ENCODE data around the gene RPA1. TPM values are rescaled to one million over a fixed set of nuclear protein-coding genes. Genes with fewer than 3 reads are reported as not detected.

RPA1 gene
- total RNA-seq, 2 experiments from 2014 or later, result 245 to 252 TPM

DNA sequence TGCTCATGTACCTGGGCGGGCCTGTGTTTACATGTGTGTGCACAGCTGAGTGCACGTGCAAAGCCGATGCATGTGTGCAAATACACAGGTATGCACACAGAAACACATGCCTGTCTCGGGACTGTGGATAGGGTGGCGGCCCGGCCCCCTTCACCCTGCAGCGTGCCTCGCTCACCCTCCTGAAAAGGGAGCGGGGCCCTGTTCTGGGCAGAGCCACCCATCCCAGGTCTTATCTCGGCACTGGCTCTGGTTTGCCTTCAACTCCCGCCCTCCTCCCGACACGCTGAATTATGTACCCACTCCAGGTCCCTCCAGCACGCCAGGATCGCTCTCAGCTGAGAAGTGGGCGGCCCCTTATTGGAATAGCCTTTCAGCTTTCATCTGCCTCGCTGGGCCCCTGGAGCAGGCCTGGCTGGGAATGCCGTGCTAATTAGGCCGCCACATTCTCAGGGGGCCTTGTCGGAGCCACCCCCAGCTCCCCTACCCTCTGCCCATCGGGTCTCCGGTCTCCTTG, 117.5 kb downstream of the RPA1 start:
- Mint-ChIP-seq H3K9me3 (no peaks in the 10 kb centered on the region), H3K4me1 (no peaks in the 10 kb centered on the region), H3K4me3 (no peak overlapping the region)

DNA sequence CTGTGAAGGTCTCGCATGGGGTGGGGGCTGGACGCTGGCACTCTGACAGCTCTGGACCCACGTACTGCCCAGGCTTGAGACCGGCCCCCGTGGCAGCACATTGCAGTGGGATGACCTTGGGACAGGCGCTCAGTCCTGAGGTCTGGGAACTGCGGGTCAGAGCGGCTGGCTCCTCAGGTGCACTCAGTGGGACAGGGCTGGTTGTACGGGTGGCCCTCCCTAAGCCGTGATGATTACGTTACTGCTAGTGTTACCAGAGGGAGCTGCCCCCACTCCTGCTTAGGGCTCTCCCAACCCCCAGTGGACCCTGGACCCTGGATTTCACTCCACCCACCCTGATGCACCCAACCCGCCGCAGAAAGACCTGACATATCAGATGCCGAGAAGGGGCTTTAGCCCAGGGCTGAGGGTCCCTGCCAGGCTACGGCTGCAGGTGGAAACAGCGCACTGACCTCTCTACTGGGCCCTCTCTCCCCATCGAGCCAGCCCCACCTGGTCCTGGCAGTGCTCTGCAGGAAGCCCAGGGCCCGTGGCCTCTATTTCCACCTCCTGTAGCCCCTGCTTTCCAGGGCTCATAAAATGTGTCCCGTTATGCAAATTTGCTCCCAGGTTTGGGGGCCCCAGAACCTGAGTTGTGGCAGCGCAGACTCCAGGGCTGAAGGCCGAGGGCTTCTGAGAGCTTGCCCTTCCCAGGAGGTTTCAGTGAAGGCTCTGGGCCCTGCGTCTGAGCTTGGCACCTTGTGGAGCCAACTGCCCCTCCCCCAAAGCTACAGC, 118.1 kb downstream of the RPA1 start:
- no peaks in the 10 kb centered on the region for H3K9me3 Mint-ChIP-seq
- H3K4me3 Mint-ChIP-seq, result no peak overlapping the region
- DNase-seq (no peak), ATAC-seq (ENCODE audit: low read depth) (no peak)
- POLR2A ChIA-PET, result no interaction called here
- H3K4me1 Mint-ChIP-seq, result no peaks in the 10 kb centered on the region
- no peaks in the 10 kb centered on the region for H3K36me3 Mint-ChIP-seq
- H3K27ac Mint-ChIP-seq, result no peak overlapping the region
- H3K27me3 Mint-ChIP-seq, result peaks cover 5% of the 10 kb centered on the region

More for the DNA sequence above, 117.5 kb downstream of the RPA1 start:
- H3K27ac Mint-ChIP-seq, result no peak overlapping the region
- no peak for DNase-seq
- H3K27me3 Mint-ChIP-seq, result peaks cover 5% of the 10 kb centered on the region
- H3K36me3 Mint-ChIP-seq, result no peaks in the 10 kb centered on the region
- POLR2A ChIA-PET, result no interaction called here
- ATAC-seq (ENCODE audit: low read depth), result no peak

DNA sequence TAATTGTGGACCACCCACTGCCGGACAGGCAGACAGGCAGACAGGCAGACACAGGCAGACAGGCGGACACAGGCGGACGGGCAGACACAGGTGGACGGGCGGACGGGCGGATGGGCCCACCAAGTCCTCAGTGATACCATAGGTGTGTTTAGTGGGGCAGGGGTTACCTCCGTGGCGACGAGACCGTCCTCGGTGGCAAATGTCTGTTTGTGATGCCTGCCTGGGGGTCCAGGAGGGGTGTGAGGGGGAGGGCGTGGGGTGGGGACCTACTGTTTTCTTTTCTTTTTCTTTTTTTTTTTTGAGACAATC, 118.7 kb downstream of the RPA1 start:
- ATAC-seq (ENCODE audit: low read depth) (no peak), DNase-seq (no peak)
- Mint-ChIP-seq H3K4me1 (no peaks in the 10 kb centered on the region), H3K27ac (no peak overlapping the region), H3K36me3 (no peaks in the 10 kb centered on the region), H3K9me3 (no peaks in the 10 kb centered on the region), H3K27me3 (peaks cover 5% of the 10 kb centered on the region), H3K4me3 (no peak overlapping the region)
- POLR2A ChIA-PET, result no interaction called here

Other genes with a start within 250 kb of the RPA1 start
- gene SLC43A2, start 201.2 kb upstream of the RPA1 start, total RNA-seq, result 1 to 10 TPM; 2.1 to 2.5 TPM
- gene SCARF1, start 184.3 kb upstream of the RPA1 start, total RNA-seq, result 1 to 10 TPM; 6.0 to 6.5 TPM
- 1 to 10 TPM; 8.2 to 8.9 TPM for gene RILP, start 180.1 kb upstream of the RPA1 start, total RNA-seq
- 100 to 1,000 TPM; 346 to 350 TPM for gene PRPF8, start 145.1 kb upstream of the RPA1 start, total RNA-seq
- under 1 TPM; 0.20 to 0.30 TPM for gene TLCD2, start 119.6 kb upstream of the RPA1 start, total RNA-seq
- 10 to 100 TPM; 35.8 to 36.7 TPM for gene WDR81, start 105.3 kb upstream of the RPA1 start, total RNA-seq
- gene SERPINF2, start 87.1 kb upstream of the RPA1 start, total RNA-seq, result under 1 TPM; 0.23 to 0.33 TPM
- 1 to 10 TPM; 2.2 to 2.8 TPM for gene SERPINF1, start 67.9 kb upstream of the RPA1 start, total RNA-seq
- gene SMYD4, start 103 bp upstream of the RPA1 start, total RNA-seq, result 10 to 100 TPM; 44.7 to 48.6 TPM
- under 1 TPM; 0.22 to 0.45 TPM for gene RTN4RL1, start 195.3 kb downstream of the RPA1 start, total RNA-seq
- gene DPH1, start 200.1 kb downstream of the RPA1 start, total RNA-seq, result 10 to 100 TPM; 45.7 to 46.4 TPM
- gene OVCA2, start 212.0 kb downstream of the RPA1 start, total RNA-seq, result 10 to 100 TPM; 32.0 to 35.5 TPM
- gene HIC1, start 225.1 kb downstream of the RPA1 start, total RNA-seq, result 10 to 100 TPM; 62.1 to 64.3 TPM